Adrenal gland (tissue), 5 donors: ENCODE measurements around the gene RUNX1.

Experiments used
- CTCF ChIP-seq, 6 experiments: fragments of 450-650 bp in 4 of 6; fragments of 200-600 bp in 2 of 6; sonication (generic) in 1 of 6; IDR thresholded peaks; 1 replicate in 5 of 6; 2 replicates in 1 of 6; pipeline versions ENCODE4 v1.5.1 to v1.8.0; 2016 to 2021; ENCODE audit warnings: antibody characterized with exemption in 6 of 6, mild to moderate bottlenecking in 2 of 6, moderate library complexity in 1 of 6
- POLR2A ChIP-seq, 2 donors: fragments of 450-650 bp; IDR thresholded peaks; one replicate each; pipeline ENCODE4 v1.6.1; 2017; ENCODE audit warnings: antibody characterized with exemption in 2 of 2, mild to moderate bottlenecking in 2 of 2, moderate library complexity in 1 of 2
- donor health status: DM: no; HTN: no; CAD: no.

GRCh38 chr21:34801519-34802132 lies 247.5 kb downstream of the RUNX1 start:
- no peak for TF ChIP-seq POLR2A (IDR thresholded peaks at IDR 0.05)
- peak in 4 of 6 experiments; percentile 18 to 29 (median 22) for TF ChIP-seq CTCF (IDR thresholded peaks at IDR 0.05)
